ENCODE data around the gene NCF4. TPM values are rescaled to one million over a fixed set of nuclear protein-coding genes. Genes with fewer than 3 reads are reported as not detected.

The NCF4 gene
- total and polyA plus RNA-seq, 2 of the 4 experiments (the other 2 are of a cell fraction), result not detected

DNA sequence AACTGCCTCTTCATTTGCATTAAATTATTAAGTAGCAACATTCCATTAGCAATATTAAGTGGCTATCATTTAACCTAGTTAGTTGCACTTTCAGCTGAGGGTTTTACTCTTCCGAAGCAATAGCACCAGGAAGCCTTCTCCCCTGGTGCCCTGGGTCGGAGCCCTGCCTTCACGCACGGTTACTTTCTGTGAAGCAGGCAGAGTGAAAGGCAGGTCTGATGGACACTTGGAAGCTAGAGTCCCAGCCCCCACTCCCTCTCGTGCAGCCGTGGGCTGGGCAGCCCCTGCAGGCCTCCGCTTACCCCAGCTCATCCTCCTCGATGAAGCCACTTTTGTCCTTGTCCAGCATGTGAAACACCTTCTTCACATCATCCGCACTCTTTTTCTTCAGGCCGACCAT is 46.0 kb upstream of the NCF4 start:
- no peak overlapping the region for H3K56ac ChIP-seq (ENCODE audit: extremely low read depth, insufficient read depth, low read length)
- no peak overlapping the region for H2AK5ac ChIP-seq (ENCODE audit: low read depth, low read length)
- no peak overlapping the region for H2BK120ac ChIP-seq (ENCODE audit: low read depth, low read length)
- in situ Hi-C loops (cut with MboI; ENCODE audit: low sequenced_read_pairs) (no loop called here), dilution Hi-C loops (cut with HindIII; ENCODE audit: low sequenced_read_pairs, unreplicated experiment) (no loop called here), intact Hi-C loops (cut with micrococcal nuclease) (no loop called here)
- no peak overlapping the region for H3K4me2 ChIP-seq (ENCODE audit: low read depth, low read length)
- H3K4me1 ChIP-seq (ENCODE audit: control insufficient read depth, insufficient read depth, low read length), result no peaks in the 10 kb centered on the region
- no peak overlapping the region for H2AK9ac ChIP-seq (replicated peaks; ENCODE audit: low read depth, low read length, poor library complexity)
- no peak overlapping the region for H4K8ac ChIP-seq (ENCODE audit: low read depth in 2 of 2, low read length in 2 of 2)
- H4K91ac ChIP-seq (ENCODE audit: insufficient read depth, low read depth, low read length), result no peak overlapping the region
- no peak overlapping the region for H3K14ac ChIP-seq (replicated peaks; ENCODE audit: low read depth, low read length)
- WGBS, 2 experiments (ENCODE audit: extremely low coverage in 2 of 2, insufficient read length in 1 of 2), result no CpG with 5 or more reads among the region's 10 CpGs
- H3K27ac ChIP-seq (ENCODE audit: insufficient read depth, low read length), result no peak overlapping the region
- no peaks in the 10 kb centered on the region for H3K79me1 ChIP-seq (ENCODE audit: low read depth in 1 of 2, low read length in 2 of 2)
- ChIA-PET CTCF (no interaction called here), POLR2A (ENCODE audit: unreplicated experiment) (no interaction called here)
- no peak overlapping the region for H3K23ac ChIP-seq (ENCODE audit: low read depth, low read length)
- no peaks in the 10 kb centered on the region for H3K36me3 ChIP-seq (ENCODE audit: control insufficient read depth, insufficient read depth, low read length)
- H3K9me3 ChIP-seq (ENCODE audit: control insufficient read depth, insufficient read depth, low read length), result no peaks in the 10 kb centered on the region
- no peak overlapping the region for H3K18ac ChIP-seq (ENCODE audit: low read depth, low read length)
- H3K4me3 ChIP-seq (ENCODE audit: insufficient read depth, low read depth, low read length), result no peak overlapping the region
- no peaks in the 10 kb centered on the region for H3K9me1 ChIP-seq (ENCODE audit: insufficient read depth, low read length)
- H2BK20ac ChIP-seq (ENCODE audit: low read depth, low read length), result no peak overlapping the region
- ATAC-seq (ENCODE audit: low read depth), result no peak
- H4K5ac ChIP-seq (ENCODE audit: low read depth, low read length), result no peak overlapping the region
- H4K20me1 ChIP-seq (ENCODE audit: insufficient read depth, low read length), result no peaks in the 10 kb centered on the region
- H3K4ac ChIP-seq (ENCODE audit: low read depth, low read length), result no peak overlapping the region
- TF ChIP-seq MXI1 (IDR thresholded peaks at IDR 0.05; ENCODE audit: borderline replicate concordance, low read depth, low read length) (no peak), SMC3 (IDR thresholded peaks at IDR 0.05; ENCODE audit: low read depth, low read length) (no peak), RAD21 (IDR thresholded peaks at IDR 0.05; ENCODE audit: low read length) (no peak), RFX5 (IDR thresholded peaks at IDR 0.05; ENCODE audit: low read depth, low read length) (no peak), FOS (IDR thresholded peaks at IDR 0.05; ENCODE audit: low read depth, low read length) (no peak), USF2 (IDR thresholded peaks at IDR 0.05; ENCODE audit: low read depth, low read length) (no peak), NFE2L2 (IDR thresholded peaks at IDR 0.05; ENCODE audit: low read depth, low read length) (no peak), MAZ (IDR thresholded peaks at IDR 0.05; ENCODE audit: borderline replicate concordance, low read depth, low read length) (no peak), CHD1 (IDR thresholded peaks at IDR 0.05; ENCODE audit: low read depth, low read length) (no peak), POLR2A (IDR thresholded peaks at IDR 0.05; ENCODE audit: low read depth, low read length) (no peak), BHLHE40 (IDR thresholded peaks at IDR 0.05; ENCODE audit: low read depth, low read length) (no peak)
- TF ChIP-seq, protein P1, sequence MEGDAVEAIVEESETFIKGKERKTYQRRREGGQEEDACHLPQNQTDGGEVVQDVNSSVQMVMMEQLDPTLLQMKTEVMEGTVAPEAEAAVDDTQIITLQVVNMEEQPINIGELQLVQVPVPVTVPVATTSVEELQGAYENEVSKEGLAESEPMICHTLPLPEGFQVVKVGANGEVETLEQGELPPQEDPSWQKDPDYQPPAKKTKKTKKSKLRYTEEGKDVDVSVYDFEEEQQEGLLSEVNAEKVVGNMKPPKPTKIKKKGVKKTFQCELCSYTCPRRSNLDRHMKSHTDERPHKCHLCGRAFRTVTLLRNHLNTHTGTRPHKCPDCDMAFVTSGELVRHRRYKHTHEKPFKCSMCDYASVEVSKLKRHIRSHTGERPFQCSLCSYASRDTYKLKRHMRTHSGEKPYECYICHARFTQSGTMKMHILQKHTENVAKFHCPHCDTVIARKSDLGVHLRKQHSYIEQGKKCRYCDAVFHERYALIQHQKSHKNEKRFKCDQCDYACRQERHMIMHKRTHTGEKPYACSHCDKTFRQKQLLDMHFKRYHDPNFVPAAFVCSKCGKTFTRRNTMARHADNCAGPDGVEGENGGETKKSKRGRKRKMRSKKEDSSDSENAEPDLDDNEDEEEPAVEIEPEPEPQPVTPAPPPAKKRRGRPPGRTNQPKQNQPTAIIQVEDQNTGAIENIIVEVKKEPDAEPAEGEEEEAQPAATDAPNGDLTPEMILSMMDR (conservative IDR thresholded peaks at IDR 0.05; ENCODE audit: low read depth, low read length), result no peak
- TF ChIP-seq, protein P2, sequence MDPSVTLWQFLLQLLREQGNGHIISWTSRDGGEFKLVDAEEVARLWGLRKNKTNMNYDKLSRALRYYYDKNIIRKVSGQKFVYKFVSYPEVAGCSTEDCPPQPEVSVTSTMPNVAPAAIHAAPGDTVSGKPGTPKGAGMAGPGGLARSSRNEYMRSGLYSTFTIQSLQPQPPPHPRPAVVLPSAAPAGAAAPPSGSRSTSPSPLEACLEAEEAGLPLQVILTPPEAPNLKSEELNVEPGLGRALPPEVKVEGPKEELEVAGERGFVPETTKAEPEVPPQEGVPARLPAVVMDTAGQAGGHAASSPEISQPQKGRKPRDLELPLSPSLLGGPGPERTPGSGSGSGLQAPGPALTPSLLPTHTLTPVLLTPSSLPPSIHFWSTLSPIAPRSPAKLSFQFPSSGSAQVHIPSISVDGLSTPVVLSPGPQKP (IDR thresholded peaks at IDR 0.05; ENCODE audit: borderline replicate concordance, low read depth, low read length), result no peak
- no peak for DNase-seq
- H2AFZ ChIP-seq (replicated peaks; ENCODE audit: low read length, poor library complexity), result no peak overlapping the region
- no peak overlapping the region for H3K9ac ChIP-seq (ENCODE audit: low read depth, low read length)
- H2BK5ac ChIP-seq (ENCODE audit: low read depth, low read length, poor library complexity, severe bottlenecking), result no peak overlapping the region
- BruUV-seq (replicated peaks), result no TSS peak
- H3K27me3 ChIP-seq (ENCODE audit: control insufficient read depth, insufficient read depth, low read length), result peaks cover 80% of the 10 kb centered on the region
- no peak overlapping the region for H2BK15ac ChIP-seq (ENCODE audit: low read depth, low read length)

Measured in IMR-90 (cell line).